ENCODE measurements around the gene CIAPIN1.

DNA sequence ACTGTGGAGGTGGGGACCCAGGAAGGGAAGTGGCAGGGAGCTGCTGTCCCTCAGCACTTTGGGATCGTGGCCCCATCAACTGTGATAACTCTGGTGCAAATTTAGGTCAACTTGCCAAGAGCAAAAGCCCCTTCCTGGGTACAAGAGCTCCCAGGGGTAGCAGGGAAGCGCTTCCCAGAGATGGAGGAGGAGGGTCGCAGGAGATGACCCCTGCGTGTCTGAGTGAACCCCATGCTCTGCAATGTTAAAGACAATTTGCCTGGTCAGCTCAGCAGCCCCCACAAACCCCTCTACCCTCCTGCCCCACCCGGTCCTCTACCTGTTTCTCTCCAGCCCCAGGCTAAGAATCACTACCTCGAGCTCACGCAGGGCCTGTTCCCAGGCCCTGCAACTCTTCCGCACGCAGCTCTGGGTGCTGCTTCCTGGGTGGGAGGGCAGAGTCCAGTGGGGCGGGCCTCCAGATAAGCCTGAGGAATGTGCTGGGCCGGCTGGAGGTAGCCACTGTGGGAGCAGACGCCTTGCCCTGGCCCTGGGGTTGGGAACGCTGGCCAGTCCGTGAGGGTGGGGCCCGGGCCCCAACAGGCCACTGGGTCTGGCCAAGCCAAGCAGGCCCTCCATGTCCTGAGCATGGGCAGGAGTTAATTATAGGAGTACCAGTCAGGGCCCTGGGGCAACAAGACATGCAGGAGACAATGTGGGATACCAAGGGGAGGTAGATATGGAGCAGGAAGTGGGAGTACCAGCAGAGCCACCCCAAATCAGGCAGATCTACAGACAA, 33.0 kb upstream of the CIAPIN1 start:
- TF ChIP-seq, protein P1, sequence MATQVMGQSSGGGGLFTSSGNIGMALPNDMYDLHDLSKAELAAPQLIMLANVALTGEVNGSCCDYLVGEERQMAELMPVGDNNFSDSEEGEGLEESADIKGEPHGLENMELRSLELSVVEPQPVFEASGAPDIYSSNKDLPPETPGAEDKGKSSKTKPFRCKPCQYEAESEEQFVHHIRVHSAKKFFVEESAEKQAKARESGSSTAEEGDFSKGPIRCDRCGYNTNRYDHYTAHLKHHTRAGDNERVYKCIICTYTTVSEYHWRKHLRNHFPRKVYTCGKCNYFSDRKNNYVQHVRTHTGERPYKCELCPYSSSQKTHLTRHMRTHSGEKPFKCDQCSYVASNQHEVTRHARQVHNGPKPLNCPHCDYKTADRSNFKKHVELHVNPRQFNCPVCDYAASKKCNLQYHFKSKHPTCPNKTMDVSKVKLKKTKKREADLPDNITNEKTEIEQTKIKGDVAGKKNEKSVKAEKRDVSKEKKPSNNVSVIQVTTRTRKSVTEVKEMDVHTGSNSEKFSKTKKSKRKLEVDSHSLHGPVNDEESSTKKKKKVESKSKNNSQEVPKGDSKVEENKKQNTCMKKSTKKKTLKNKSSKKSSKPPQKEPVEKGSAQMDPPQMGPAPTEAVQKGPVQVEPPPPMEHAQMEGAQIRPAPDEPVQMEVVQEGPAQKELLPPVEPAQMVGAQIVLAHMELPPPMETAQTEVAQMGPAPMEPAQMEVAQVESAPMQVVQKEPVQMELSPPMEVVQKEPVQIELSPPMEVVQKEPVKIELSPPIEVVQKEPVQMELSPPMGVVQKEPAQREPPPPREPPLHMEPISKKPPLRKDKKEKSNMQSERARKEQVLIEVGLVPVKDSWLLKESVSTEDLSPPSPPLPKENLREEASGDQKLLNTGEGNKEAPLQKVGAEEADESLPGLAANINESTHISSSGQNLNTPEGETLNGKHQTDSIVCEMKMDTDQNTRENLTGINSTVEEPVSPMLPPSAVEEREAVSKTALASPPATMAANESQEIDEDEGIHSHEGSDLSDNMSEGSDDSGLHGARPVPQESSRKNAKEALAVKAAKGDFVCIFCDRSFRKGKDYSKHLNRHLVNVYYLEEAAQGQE (IDR thresholded peaks at IDR 0.05; ENCODE audit: insufficient replicate concordance, low read depth) = no peak
- TF ChIP-seq, protein P2, sequence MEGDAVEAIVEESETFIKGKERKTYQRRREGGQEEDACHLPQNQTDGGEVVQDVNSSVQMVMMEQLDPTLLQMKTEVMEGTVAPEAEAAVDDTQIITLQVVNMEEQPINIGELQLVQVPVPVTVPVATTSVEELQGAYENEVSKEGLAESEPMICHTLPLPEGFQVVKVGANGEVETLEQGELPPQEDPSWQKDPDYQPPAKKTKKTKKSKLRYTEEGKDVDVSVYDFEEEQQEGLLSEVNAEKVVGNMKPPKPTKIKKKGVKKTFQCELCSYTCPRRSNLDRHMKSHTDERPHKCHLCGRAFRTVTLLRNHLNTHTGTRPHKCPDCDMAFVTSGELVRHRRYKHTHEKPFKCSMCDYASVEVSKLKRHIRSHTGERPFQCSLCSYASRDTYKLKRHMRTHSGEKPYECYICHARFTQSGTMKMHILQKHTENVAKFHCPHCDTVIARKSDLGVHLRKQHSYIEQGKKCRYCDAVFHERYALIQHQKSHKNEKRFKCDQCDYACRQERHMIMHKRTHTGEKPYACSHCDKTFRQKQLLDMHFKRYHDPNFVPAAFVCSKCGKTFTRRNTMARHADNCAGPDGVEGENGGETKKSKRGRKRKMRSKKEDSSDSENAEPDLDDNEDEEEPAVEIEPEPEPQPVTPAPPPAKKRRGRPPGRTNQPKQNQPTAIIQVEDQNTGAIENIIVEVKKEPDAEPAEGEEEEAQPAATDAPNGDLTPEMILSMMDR (IDR thresholded peaks at IDR 0.05; ENCODE audit: insufficient read depth, low read length) = no peak
- no peak for TF ChIP-seq SPI1 (IDR thresholded peaks at IDR 0.05; ENCODE audit: borderline replicate concordance, low read depth)
- no peak for TF ChIP-seq POLR2AphosphoS5 (IDR thresholded peaks at IDR 0.05; ENCODE audit: low read depth)
- no peak for TF ChIP-seq GABPA (IDR thresholded peaks at IDR 0.05; ENCODE audit: low read depth)
